ENCODE data around the gene PATE3. TPM values are rescaled to one million over a fixed set of nuclear protein-coding genes. Genes with fewer than 3 reads are reported as not detected.

PATE3 gene
- polyA plus RNA-seq, 1 donor from 2014 or later, result not detected

GRCh38 chr11:125762445-125762844 lies 25.5 kb upstream of the PATE3 start:
- H3F3A ChIP-seq (ENCODE audit: insufficient read depth, low read length, poor library complexity, severe bottlenecking), result no peaks in the 10 kb centered on the region
- no peaks in the 10 kb centered on the region for H3K9me3 ChIP-seq (ENCODE audit: low read length)
- no peak overlapping the region for H3K4me2 ChIP-seq (ENCODE audit: low read length)
- H4K20me1 ChIP-seq (ENCODE audit: insufficient read depth), result no peaks in the 10 kb centered on the region
- H3K27me3 ChIP-seq (ENCODE audit: insufficient read depth, low read depth, low read length), result no peaks in the 10 kb centered on the region
- H3K79me2 ChIP-seq (replicated peaks; ENCODE audit: insufficient read depth, low read length), result no peaks in the 10 kb centered on the region
- H2AFZ ChIP-seq (ENCODE audit: low read depth, low read length), result no peak overlapping the region
- H3K4me3 ChIP-seq (ENCODE audit: low read length), result no peak overlapping the region
- no peak overlapping the region for H3K27ac ChIP-seq (ENCODE audit: low read length)
- no peaks in the 10 kb centered on the region for H3K9me2 ChIP-seq (ENCODE audit: insufficient read depth, low read length)
- TF ChIP-seq SMC3 (conservative IDR thresholded peaks at IDR 0.05; ENCODE audit: poor library complexity), result no peak
- TF ChIP-seq, protein P1, sequence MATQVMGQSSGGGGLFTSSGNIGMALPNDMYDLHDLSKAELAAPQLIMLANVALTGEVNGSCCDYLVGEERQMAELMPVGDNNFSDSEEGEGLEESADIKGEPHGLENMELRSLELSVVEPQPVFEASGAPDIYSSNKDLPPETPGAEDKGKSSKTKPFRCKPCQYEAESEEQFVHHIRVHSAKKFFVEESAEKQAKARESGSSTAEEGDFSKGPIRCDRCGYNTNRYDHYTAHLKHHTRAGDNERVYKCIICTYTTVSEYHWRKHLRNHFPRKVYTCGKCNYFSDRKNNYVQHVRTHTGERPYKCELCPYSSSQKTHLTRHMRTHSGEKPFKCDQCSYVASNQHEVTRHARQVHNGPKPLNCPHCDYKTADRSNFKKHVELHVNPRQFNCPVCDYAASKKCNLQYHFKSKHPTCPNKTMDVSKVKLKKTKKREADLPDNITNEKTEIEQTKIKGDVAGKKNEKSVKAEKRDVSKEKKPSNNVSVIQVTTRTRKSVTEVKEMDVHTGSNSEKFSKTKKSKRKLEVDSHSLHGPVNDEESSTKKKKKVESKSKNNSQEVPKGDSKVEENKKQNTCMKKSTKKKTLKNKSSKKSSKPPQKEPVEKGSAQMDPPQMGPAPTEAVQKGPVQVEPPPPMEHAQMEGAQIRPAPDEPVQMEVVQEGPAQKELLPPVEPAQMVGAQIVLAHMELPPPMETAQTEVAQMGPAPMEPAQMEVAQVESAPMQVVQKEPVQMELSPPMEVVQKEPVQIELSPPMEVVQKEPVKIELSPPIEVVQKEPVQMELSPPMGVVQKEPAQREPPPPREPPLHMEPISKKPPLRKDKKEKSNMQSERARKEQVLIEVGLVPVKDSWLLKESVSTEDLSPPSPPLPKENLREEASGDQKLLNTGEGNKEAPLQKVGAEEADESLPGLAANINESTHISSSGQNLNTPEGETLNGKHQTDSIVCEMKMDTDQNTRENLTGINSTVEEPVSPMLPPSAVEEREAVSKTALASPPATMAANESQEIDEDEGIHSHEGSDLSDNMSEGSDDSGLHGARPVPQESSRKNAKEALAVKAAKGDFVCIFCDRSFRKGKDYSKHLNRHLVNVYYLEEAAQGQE (IDR thresholded peaks at IDR 0.05; ENCODE audit: borderline replicate concordance), result no peak
- TF ChIP-seq EZH2 (IDR thresholded peaks at IDR 0.05; ENCODE audit: borderline replicate concordance, insufficient read depth, low read length, poor library complexity, severe bottlenecking), result no peak
- TF ChIP-seq POLR2AphosphoS5 (IDR thresholded peaks at IDR 0.05), result no peak
- no peak for TF ChIP-seq TAF1 (IDR thresholded peaks at IDR 0.05; ENCODE audit: low read depth)
- TF ChIP-seq MXI1 (conservative IDR thresholded peaks at IDR 0.05; ENCODE audit: poor library complexity, severe bottlenecking), result no peak
- no peak for TF ChIP-seq EP300 (conservative IDR thresholded peaks at IDR 0.05; ENCODE audit: poor library complexity, severe bottlenecking)
- no peak for TF ChIP-seq CTCF (IDR thresholded peaks at IDR 0.05; ENCODE audit: poor library complexity, severe bottlenecking)
- no peak for TF ChIP-seq RAD21 (conservative IDR thresholded peaks at IDR 0.05)
- H3K36me3 ChIP-seq (ENCODE audit: insufficient read depth, low read length), result no peaks in the 10 kb centered on the region
- no peak overlapping the region for H3K9ac ChIP-seq (ENCODE audit: low read length)

- Histone ChIP-seq H4K20me1 (ENCODE audit: insufficient read depth) (no peaks in the 10 kb centered on the region), H3K79me2 (replicated peaks; ENCODE audit: insufficient read depth, low read length) (no peaks in the 10 kb centered on the region), H3K4me3 (ENCODE audit: low read length) (no peak overlapping the region), H3F3A (ENCODE audit: insufficient read depth, low read length, poor library complexity, severe bottlenecking) (no peaks in the 10 kb centered on the region), H3K9ac (ENCODE audit: low read length) (no peak overlapping the region), H3K4me2 (ENCODE audit: low read length) (no peak overlapping the region), H3K27me3 (ENCODE audit: insufficient read depth, low read depth, low read length) (no peaks in the 10 kb centered on the region), H2AFZ (ENCODE audit: low read depth, low read length) (no peak overlapping the region), H3K9me2 (ENCODE audit: insufficient read depth, low read length) (no peaks in the 10 kb centered on the region), H3K9me3 (ENCODE audit: low read length) (no peaks in the 10 kb centered on the region), H3K27ac (ENCODE audit: low read length) (no peak overlapping the region), H3K36me3 (ENCODE audit: insufficient read depth, low read length) (no peaks in the 10 kb centered on the region)
- no peak for TF ChIP-seq EZH2 (IDR thresholded peaks at IDR 0.05; ENCODE audit: borderline replicate concordance, insufficient read depth, low read length, poor library complexity, severe bottlenecking)
- TF ChIP-seq CTCF (IDR thresholded peaks at IDR 0.05; ENCODE audit: poor library complexity, severe bottlenecking), result no peak
- no peak for TF ChIP-seq RAD21 (conservative IDR thresholded peaks at IDR 0.05)
- TF ChIP-seq POLR2AphosphoS5 (IDR thresholded peaks at IDR 0.05), result no peak
- TF ChIP-seq TAF1 (IDR thresholded peaks at IDR 0.05; ENCODE audit: low read depth), result no peak
- no peak for TF ChIP-seq SMC3 (conservative IDR thresholded peaks at IDR 0.05; ENCODE audit: poor library complexity)
- no peak for TF ChIP-seq MXI1 (conservative IDR thresholded peaks at IDR 0.05; ENCODE audit: poor library complexity, severe bottlenecking)
- TF ChIP-seq, protein P1 (IDR thresholded peaks at IDR 0.05; ENCODE audit: borderline replicate concordance), result no peak
- TF ChIP-seq EP300 (conservative IDR thresholded peaks at IDR 0.05; ENCODE audit: poor library complexity, severe bottlenecking), result no peak
These were observed 24.4 kb upstream of the PATE3 start for GRCh38 chr11:125763483-125763882.

Data from neural cell (in vitro differentiated cells).